Ovary (tissue), 9 donors: ENCODE data around the gene AFM. TPM values are rescaled to one million over a fixed set of nuclear protein-coding genes. Genes with fewer than 3 reads are reported as not detected.
"Not testable (repeated sequence)": the region's sequence is repeated elsewhere in the genome, so short reads cannot be mapped to it uniquely, and the experiment has no call there.

Source experiments
- DNase-seq, 5 donors: peaks; one replicate each; pipeline ENCODE4 v3.0.0-alpha.2; 2019 to 2020
- H3K27ac ChIP-seq, 2 donors: fragments of 200-600 bp; one replicate each; pipeline versions ENCODE4 v1.5.1 to v1.8.0; 2019 to 2022
- H3K27me3 ChIP-seq: fragments of 200-600 bp; one replicate; pipeline ENCODE4 v1.8.0; 2022
- H3K36me3 ChIP-seq: fragments of 200-600 bp; sonication (generic); one replicate; pipeline ENCODE4 v1.5.1; 2019
- H3K4me1 ChIP-seq: one replicate; pipeline ENCODE4 v1.8.1; 2013; ENCODE audit warnings: mild to moderate bottlenecking, moderate library complexity; ENCODE audit not compliant: insufficient read depth
- H3K4me3 ChIP-seq: fragments of 200-600 bp; sonication (generic); one replicate; pipeline ENCODE4 v1.5.1; 2017
- H3K9me3 ChIP-seq, 2 donors: fragments of 200-600 bp in 1 of 2; sonication (generic) in 1 of 2; one replicate each; pipeline versions ENCODE4 v1.5.1 to v1.8.1; 2013 to 2019; ENCODE audit warnings: mild to moderate bottlenecking in 1 of 2, moderate library complexity in 1 of 2
- EP300 ChIP-seq: sonication (generic); formaldehyde crosslinking; IDR thresholded peaks from one replicate; pipeline ENCODE4 v1.6.1; 2017; ENCODE audit warnings: antibody characterized with exemption
- POLR2A ChIP-seq: fragments of 450-650 bp; IDR thresholded peaks from one replicate; pipeline ENCODE4 v1.6.1; 2017; ENCODE audit warnings: antibody characterized with exemption, mild to moderate bottlenecking, moderate library complexity
- WGBS, 3 donors: extraction: QIAGEN DNeasy Blood & Tissue Kit in 1 of 3; methylation state at CpG; one replicate each; pipeline versions ENCODE4 v1.1.5 to v1.1.7; 2013 to 2017; 5-methylcytosine and 5-hydroxymethylcytosine counted together
- intact Hi-C, 4 donors: fragments of 100-400 bp; cut with DNase I; formaldehyde crosslinking; loops; one replicate each; pipeline versions ENCODE4 v1.11.0 to v1.15.1; 2022 to 2023
- polyA plus RNA-seq, 2 donors: library from polyadenylated mRNA; stranded (reverse); fragments of 200-250 nt in 1 of 2; fragments of 350-450 nt in 1 of 2; fragmentation: Illumina TruSeq in 1 of 2; extraction: RNeasy Lipid Tissue Mini Kit (QIAGEN cat#74804) in 1 of 2; gene quantifications; one replicate each; pipeline ENCODE4 v1.2.3, GENCODE V29; 2013 to 2014
- small RNA-seq: library from RNA; depleted of rRNA; stranded (forward); fragments of <200 nt; gene quantifications from one replicate; pipeline ENCODE3, GENCODE V24; 2016
- total RNA-seq, 7 donors: library from RNA; depleted of rRNA in 2 of 7; stranded (reverse); fragments of >200 nt in 2 of 7; fragmentation: NEBNext Ultra II Directional in 3 of 7; extraction: Animal tissue kit (Norgen Biotek cat#: 25700) in 3 of 7; gene quantifications; one replicate each; pipeline versions ENCODE4 v1.1.0 to v1.2.4, GENCODE V29; 2016 to 2023
- TF ChIP-seq, protein P1 (sequence below), 3 donors: fragments of 450-650 bp in 2 of 3; fragments of 200-600 bp in 1 of 3; IDR thresholded peaks; one replicate each; pipeline versions ENCODE4 v1.5.1 to v1.8.0; 2016 to 2022; ENCODE audit warnings: antibody characterized with exemption in 3 of 3, mild to moderate bottlenecking in 1 of 3
- donor health status: DM: no; HTN: no; CAD: no; lungs with moderate emphysema.
- donor health status: DM: no; HTN: no; CAD: no.
- donor health status: Bipolar disorder and iron deficiency.
- donor health status: DM: yes; HTN: yes; CAD: no.
- donor health status: DM: no; HTN: no; CAD: no.
- donor health status: DM: yes; HTN: yes; CAD: no.

The AFM gene
- total and polyA plus RNA-seq, 9 donors, result 0.15 TPM; not detected in 8

DNA sequence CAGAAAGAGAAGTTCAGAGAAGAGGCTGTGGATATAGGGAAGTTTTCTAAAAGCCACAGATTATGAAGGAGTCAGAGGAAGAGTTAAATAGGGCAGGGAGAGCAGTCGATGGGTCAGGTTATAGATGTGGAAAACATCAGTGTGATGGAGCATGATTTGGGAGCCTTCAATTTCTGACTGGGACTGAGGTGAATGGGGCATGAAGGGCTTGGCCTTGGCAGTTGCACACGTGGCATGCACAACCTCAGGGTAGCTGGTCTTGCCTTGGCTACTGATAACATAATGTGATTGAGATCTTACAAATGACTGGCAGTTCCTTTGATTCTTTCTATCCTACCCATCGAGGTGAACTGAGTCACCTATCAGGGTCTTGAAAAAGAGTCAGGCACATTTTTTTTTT, 59.7 kb downstream of the AFM start:
- Histone ChIP-seq H3K4me1 (no peaks in the 10 kb centered on the region), H3K36me3 (no peaks in the 10 kb centered on the region), H3K27me3 (no peaks in the 10 kb centered on the region), H3K9me3 (no peaks in the 10 kb centered on the region), H3K4me3 (no peak overlapping the region), H3K27ac (no peak overlapping the region)
- DNase-seq, result no peak
- TF ChIP-seq EP300, result no peak
- TF ChIP-seq, protein P1, sequence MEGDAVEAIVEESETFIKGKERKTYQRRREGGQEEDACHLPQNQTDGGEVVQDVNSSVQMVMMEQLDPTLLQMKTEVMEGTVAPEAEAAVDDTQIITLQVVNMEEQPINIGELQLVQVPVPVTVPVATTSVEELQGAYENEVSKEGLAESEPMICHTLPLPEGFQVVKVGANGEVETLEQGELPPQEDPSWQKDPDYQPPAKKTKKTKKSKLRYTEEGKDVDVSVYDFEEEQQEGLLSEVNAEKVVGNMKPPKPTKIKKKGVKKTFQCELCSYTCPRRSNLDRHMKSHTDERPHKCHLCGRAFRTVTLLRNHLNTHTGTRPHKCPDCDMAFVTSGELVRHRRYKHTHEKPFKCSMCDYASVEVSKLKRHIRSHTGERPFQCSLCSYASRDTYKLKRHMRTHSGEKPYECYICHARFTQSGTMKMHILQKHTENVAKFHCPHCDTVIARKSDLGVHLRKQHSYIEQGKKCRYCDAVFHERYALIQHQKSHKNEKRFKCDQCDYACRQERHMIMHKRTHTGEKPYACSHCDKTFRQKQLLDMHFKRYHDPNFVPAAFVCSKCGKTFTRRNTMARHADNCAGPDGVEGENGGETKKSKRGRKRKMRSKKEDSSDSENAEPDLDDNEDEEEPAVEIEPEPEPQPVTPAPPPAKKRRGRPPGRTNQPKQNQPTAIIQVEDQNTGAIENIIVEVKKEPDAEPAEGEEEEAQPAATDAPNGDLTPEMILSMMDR (IDR thresholded peaks at IDR 0.05), result no peak
- no peak for TF ChIP-seq POLR2A
- 67 to 75% (median 73%) methylated on average over 3 of the region's 3 CpGs for WGBS, 3 donors
- intact Hi-C loops, result no loop called here

DNA sequence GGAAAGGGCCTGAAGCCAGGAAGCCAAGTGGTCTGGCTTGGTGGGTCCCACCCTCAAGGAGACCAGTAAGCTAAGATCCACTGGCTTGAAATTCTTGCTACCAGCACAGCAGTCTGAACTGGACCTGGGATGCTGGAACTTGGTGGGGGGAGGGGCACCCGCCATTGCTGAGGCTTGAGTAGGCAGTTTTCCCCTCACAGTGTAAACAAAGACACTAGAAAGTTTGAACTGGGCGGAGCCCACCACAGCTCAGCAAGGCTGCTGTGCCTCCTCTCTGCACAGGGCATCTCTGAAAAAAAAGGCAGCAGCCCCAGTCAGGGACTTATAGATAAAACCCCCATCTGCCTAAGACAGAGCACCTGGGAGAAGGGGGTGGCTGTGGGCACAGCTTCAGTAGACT, 63.1 kb downstream of the AFM start:
- H3K27me3 ChIP-seq, result no peaks in the 10 kb centered on the region
- no peak for DNase-seq
- no peaks in the 10 kb centered on the region for H3K36me3 ChIP-seq
- 90 to 97% (median 92%) methylated on average over 2 of the region's 2 CpGs for whole genome bisulfite sequencing, 3 donors
- H3K4me3 ChIP-seq, result no peak overlapping the region
- no peak overlapping the region for H3K27ac ChIP-seq
- H3K9me3 ChIP-seq, result no peaks in the 10 kb centered on the region
- no peaks in the 10 kb centered on the region for H3K4me1 ChIP-seq
- intact Hi-C loops, result no loop called here
- TF ChIP-seq, protein P1 (IDR thresholded peaks at IDR 0.05), result no peak
- TF ChIP-seq EP300, result no peak

DNA sequence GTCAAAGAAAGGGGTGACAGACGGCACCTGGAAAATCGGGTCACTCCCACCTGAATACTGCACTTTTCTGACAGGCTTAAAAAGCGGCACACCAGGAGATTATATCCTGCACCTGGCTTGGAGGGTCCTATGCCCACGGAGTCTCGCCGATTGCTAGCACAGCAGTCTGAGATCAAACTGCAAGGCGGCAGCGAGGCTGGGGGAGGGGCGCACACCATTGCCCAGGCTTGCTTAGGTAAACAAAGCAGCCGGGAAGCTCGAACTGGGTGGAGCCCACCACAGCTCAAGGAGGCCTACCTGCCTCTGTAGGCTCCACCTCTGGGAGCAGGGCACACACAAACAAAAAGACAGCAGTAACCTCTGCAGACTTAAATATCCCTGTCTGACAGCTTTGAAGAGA, 69.3 kb downstream of the AFM start:
- H3K4me1 ChIP-seq, H3K9me3 ChIP-seq, H3K27ac ChIP-seq, H3K36me3 ChIP-seq, H3K4me3 ChIP-seq, intact Hi-C loops, H3K27me3 ChIP-seq, DNase-seq: not testable (repeated sequence)
- 91 to 97% (median 95%) methylated on average over 11 of the region's 11 CpGs for WGBS, 3 donors

Small RNA genes lying within 50 kb of the gene (small RNA-seq; reads per million reads assigned to genes)
- gene AC074250.1, result not detected

Other genes with a start within 250 kb of the AFM start
- 10 to 100 TPM; 23.0 to 59.7 (median 49.7) TPM for gene ANKRD17, start 222.9 kb upstream of the AFM start, total RNA-seq
- 10 to 100 TPM; 13.2 to 36.9 TPM for gene ANKRD17, start 222.9 kb upstream of the AFM start, polyA plus RNA-seq
- 10 to 100 TPM in 2 of 7 donors, 1 to 10 TPM in 3, under 1 TPM in 1, not detected in 1; 0.46 to 55.0 (median 4.6) TPM for gene ALB, start 77.5 kb upstream of the AFM start, total RNA-seq
- gene ALB, start 77.5 kb upstream of the AFM start, polyA plus RNA-seq, result under 1 TPM; 0.18 to 0.20 TPM
- 1 to 10 TPM in 1 of 7 donors, under 1 TPM in 2, not detected in 4; 0.32 to 2.8 (median 0.62) TPM for gene AFP, start 45.5 kb upstream of the AFM start, total RNA-seq
- gene AFP, start 45.5 kb upstream of the AFM start, polyA plus RNA-seq, result under 1 TPM in 1 of 2 donors, not detected in 1; 0.17 TPM
- gene RASSF6, start 138.7 kb downstream of the AFM start, total RNA-seq, result 1 to 10 TPM in 3 of 7 donors, under 1 TPM in 4; 0.38 to 1.6 (median 0.97) TPM
- gene RASSF6, start 138.7 kb downstream of the AFM start, polyA plus RNA-seq, result 1 to 10 TPM in 1 of 2 donors, under 1 TPM in 1; 0.85 to 1.0 TPM